ENCODE measurements around the gene OTOS.

The OTOS gene

DNA sequence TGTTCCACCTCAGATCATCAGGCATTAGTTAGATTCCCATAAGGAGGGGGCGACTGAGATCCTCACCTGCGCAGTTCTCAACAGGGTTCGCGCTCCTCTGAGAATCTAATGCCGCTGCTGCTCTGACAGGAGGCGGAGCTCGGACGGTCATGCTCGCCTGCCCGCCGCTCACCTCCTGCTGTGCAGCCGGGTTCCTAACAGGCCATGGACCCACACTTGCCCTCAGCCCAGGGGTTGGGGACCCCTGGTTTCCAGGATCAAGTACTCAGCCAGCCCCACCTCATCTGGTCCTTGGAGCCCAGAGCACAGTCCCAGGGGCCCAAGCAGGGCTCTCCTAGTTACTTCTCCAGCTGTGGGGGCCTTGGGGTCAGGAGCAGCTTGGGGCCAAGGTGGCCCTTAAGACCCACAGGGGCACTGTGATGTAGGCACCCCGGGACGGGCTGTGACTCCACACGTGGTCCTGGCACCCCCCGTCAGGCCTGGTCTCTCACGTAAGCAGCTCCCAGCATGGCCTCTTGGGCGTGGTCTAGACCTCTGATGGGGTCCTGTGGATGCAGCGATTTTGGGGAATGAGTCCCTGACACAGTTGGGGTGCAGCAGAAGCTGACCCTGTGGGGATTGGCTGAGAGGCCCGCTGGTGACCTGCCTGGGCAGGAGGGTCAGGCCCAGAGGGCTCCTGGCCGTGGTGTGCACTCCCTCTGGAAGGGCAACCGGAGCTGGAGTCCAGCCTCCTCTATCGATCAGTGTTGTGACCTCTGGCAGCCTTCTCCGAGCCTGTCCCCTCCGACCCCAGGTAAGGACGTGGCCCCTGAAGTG is 28.3 kb upstream of the OTOS start:
- TF ChIP-seq TCF12 (IDR thresholded peaks at IDR 0.05; ENCODE audit: low read depth) (no peak), TAF1 (IDR thresholded peaks at IDR 0.05; ENCODE audit: low read depth) (no peak)

DNA sequence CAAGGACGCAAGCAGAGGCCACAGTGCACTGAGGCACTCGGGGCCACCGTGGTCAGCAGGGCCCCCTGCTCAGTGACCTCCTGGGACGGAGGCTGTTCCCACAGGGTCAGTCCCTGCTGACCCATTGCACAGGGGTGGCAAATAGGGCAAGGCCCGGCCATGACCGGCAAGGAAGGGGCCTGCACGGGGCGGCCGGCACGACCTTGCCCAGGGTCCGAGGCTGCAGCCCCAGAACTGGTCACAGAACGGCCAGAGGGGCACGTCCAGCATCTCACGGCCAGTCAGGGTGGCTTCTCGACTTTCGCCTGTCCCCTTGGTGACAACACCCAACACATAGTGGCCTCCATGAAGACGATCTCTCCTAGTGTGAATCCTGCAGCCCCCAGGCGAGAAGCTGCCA is 27.6 kb upstream of the OTOS start:
- TF ChIP-seq FOXM1 (IDR thresholded peaks at IDR 0.05; ENCODE audit: borderline replicate concordance, low read depth) = no peak
- no peak for TF ChIP-seq TEAD4 (IDR thresholded peaks at IDR 0.05)
- TF ChIP-seq NFIC (IDR thresholded peaks at IDR 0.05) = no peak

DNA sequence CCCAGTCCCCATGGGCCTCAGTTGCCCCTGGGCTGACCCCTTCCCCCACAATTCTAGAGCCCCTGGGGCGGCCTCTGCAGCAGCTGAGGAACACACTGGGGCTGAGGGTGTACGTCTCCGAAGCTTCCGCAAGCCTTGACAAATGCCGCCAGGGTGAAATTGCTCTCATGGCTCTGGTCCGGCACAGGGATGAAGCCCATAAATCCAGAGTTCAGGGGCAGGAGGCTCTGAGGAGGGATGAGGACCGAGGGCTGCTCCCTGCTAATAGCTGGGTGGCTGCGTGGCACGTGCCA is 27.1 kb upstream of the OTOS start:
- TF ChIP-seq, protein P1, sequence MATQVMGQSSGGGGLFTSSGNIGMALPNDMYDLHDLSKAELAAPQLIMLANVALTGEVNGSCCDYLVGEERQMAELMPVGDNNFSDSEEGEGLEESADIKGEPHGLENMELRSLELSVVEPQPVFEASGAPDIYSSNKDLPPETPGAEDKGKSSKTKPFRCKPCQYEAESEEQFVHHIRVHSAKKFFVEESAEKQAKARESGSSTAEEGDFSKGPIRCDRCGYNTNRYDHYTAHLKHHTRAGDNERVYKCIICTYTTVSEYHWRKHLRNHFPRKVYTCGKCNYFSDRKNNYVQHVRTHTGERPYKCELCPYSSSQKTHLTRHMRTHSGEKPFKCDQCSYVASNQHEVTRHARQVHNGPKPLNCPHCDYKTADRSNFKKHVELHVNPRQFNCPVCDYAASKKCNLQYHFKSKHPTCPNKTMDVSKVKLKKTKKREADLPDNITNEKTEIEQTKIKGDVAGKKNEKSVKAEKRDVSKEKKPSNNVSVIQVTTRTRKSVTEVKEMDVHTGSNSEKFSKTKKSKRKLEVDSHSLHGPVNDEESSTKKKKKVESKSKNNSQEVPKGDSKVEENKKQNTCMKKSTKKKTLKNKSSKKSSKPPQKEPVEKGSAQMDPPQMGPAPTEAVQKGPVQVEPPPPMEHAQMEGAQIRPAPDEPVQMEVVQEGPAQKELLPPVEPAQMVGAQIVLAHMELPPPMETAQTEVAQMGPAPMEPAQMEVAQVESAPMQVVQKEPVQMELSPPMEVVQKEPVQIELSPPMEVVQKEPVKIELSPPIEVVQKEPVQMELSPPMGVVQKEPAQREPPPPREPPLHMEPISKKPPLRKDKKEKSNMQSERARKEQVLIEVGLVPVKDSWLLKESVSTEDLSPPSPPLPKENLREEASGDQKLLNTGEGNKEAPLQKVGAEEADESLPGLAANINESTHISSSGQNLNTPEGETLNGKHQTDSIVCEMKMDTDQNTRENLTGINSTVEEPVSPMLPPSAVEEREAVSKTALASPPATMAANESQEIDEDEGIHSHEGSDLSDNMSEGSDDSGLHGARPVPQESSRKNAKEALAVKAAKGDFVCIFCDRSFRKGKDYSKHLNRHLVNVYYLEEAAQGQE (IDR thresholded peaks at IDR 0.05; ENCODE audit: low read depth) = no peak
- TF ChIP-seq YY1 (IDR thresholded peaks at IDR 0.05; ENCODE audit: low read depth) = no peak
- no peak for TF ChIP-seq TCF12 (IDR thresholded peaks at IDR 0.05; ENCODE audit: low read depth)
- no peak for TF ChIP-seq NFIC (IDR thresholded peaks at IDR 0.05)
- no peak for TF ChIP-seq EP300 (IDR thresholded peaks at IDR 0.05; ENCODE audit: borderline replicate concordance)
- no peak for TF ChIP-seq CREB1 (IDR thresholded peaks at IDR 0.05; ENCODE audit: low read depth)
- TF ChIP-seq, protein P2, sequence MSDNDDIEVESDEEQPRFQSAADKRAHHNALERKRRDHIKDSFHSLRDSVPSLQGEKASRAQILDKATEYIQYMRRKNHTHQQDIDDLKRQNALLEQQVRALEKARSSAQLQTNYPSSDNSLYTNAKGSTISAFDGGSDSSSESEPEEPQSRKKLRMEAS (IDR thresholded peaks at IDR 0.05) = no peak
- no peak for TF ChIP-seq CEBPB (IDR thresholded peaks at IDR 0.05)
- no peak for TF ChIP-seq TEAD4 (IDR thresholded peaks at IDR 0.05)

DNA sequence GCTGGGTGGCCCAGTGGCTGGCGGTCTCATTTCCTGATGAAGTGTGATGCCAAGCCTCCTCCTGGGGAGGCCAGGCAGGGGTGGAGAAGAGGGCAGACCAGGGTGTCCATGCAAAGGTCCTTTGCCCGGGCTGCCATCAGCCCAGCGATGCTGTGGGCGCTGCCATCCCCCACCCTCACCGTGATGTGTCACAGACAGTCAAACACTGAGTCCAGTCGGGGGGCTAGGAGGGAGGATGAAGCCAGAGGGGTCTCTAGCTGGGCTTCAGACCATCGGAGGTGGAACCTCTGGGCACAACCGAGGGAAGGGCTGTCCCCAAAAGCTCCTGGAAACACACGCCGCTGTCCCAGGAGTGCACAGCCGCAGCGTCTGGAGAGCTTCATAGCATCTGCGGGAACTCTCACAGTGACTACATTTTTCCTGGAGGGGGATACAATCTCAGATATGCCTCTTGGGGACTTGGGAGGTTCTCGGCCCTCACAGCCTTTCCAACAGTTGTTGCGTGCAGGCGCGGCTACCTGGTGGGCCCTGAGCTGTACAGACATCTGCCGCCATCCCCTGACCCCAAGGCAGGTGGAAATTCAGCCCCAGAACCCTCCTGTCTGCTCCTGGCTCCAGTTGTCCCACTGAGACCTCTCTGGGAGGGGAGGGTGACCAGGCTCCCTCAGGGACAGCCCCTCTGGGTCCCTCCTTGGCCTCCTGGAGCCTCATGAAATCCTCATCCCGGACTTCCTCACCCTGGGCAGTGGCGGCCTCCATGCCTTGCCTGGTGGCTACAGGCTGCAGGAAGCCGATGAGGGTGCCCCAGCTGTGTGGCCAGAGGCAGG is 26.5 kb upstream of the OTOS start:
- no peak for TF ChIP-seq ZBTB7A (IDR thresholded peaks at IDR 0.05; ENCODE audit: low read depth)
- TF ChIP-seq NFIC (IDR thresholded peaks at IDR 0.05) = no peak
- no peak for TF ChIP-seq CEBPB (IDR thresholded peaks at IDR 0.05)
- TF ChIP-seq, protein P3, sequence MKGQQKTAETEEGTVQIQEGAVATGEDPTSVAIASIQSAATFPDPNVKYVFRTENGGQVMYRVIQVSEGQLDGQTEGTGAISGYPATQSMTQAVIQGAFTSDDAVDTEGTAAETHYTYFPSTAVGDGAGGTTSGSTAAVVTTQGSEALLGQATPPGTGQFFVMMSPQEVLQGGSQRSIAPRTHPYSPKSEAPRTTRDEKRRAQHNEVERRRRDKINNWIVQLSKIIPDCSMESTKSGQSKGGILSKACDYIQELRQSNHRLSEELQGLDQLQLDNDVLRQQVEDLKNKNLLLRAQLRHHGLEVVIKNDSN (IDR thresholded peaks at IDR 0.05) = no peak
- no peak for TF ChIP-seq TAF1 (IDR thresholded peaks at IDR 0.05; ENCODE audit: low read depth)
- TF ChIP-seq TCF12 (IDR thresholded peaks at IDR 0.05; ENCODE audit: low read depth) = no peak
- TF ChIP-seq TEAD4 (IDR thresholded peaks at IDR 0.05) = no peak
- TF ChIP-seq EGR1 (IDR thresholded peaks at IDR 0.05) = no peak
- TF ChIP-seq, protein P1 (IDR thresholded peaks at IDR 0.05; ENCODE audit: low read depth) = no peak
- no peak for TF ChIP-seq RAD21 (IDR thresholded peaks at IDR 0.05; ENCODE audit: low read depth)
- TF ChIP-seq EP300 (IDR thresholded peaks at IDR 0.05; ENCODE audit: borderline replicate concordance) = no peak
- TF ChIP-seq, protein P2 (IDR thresholded peaks at IDR 0.05) = no peak
- TF ChIP-seq FOXM1 (IDR thresholded peaks at IDR 0.05; ENCODE audit: borderline replicate concordance, low read depth) = no peak
- no peak for TF ChIP-seq CREB1 (IDR thresholded peaks at IDR 0.05; ENCODE audit: low read depth)
- no peak for TF ChIP-seq YY1 (IDR thresholded peaks at IDR 0.05; ENCODE audit: low read depth)

DNA sequence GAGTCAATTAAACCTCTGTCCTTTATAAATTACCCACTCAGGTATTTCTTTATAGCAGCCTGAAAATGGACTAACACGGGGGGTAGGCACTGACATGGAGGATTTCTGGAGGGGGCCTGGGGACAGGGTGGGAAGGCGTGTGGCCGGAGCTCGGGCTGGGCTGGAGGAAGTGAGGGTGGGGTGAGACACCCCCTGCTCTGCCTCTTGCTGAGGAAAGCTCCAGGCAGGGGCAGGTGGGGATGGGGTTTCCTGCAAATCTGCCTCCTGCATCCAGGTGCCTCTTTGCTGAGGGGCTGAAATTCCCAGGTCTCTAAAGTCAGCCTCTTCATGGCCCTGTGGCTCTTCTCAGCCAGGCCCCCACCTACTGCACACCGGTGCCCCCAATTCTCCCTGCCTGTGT is 25.7 kb upstream of the OTOS start:
- TF ChIP-seq EP300 (IDR thresholded peaks at IDR 0.05; ENCODE audit: borderline replicate concordance) (no peak), CREB1 (IDR thresholded peaks at IDR 0.05; ENCODE audit: low read depth) (no peak)

DNA sequence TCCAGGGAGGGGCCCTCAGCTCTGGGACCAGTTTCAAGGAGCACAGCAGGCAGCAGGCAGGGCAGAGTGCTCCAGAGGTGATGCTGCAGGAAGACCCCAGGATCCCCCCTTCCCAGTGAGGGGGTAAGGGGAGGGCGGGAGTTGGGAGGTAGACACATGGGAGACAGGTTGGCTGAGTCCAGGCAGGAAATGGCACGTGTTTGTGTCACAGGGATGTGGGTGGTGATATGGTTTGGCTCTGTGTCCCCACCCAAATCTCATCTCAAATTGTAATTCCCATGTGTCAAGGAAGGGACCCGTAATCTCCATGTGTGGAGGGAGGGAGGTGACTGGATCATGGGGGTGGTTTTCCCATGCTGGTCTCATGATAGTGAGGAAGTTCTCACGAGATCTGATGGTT is 25.2 kb upstream of the OTOS start:
- TF ChIP-seq, protein P3 (IDR thresholded peaks at IDR 0.05) = no peak
- no peak for TF ChIP-seq TEAD4 (IDR thresholded peaks at IDR 0.05)
- no peak for TF ChIP-seq CREB1 (IDR thresholded peaks at IDR 0.05; ENCODE audit: low read depth)
- TF ChIP-seq, protein P1 (IDR thresholded peaks at IDR 0.05; ENCODE audit: low read depth) = no peak
- TF ChIP-seq FOXM1 (IDR thresholded peaks at IDR 0.05; ENCODE audit: borderline replicate concordance, low read depth) = no peak
- no peak for TF ChIP-seq EP300 (IDR thresholded peaks at IDR 0.05; ENCODE audit: borderline replicate concordance)
- no peak for TF ChIP-seq RAD21 (IDR thresholded peaks at IDR 0.05; ENCODE audit: low read depth)
- TF ChIP-seq EGR1 (IDR thresholded peaks at IDR 0.05) = no peak
- no peak for TF ChIP-seq NFIC (IDR thresholded peaks at IDR 0.05)
- TF ChIP-seq YY1 (IDR thresholded peaks at IDR 0.05; ENCODE audit: low read depth) = no peak
